Measurements from ENCODE around the gene LGR6. TPM values are rescaled to one million over a fixed set of nuclear protein-coding genes. Genes with fewer than 3 reads are reported as not detected.

Gene LGR6
- polyA plus RNA-seq, 1 experiment = not detected

DNA sequence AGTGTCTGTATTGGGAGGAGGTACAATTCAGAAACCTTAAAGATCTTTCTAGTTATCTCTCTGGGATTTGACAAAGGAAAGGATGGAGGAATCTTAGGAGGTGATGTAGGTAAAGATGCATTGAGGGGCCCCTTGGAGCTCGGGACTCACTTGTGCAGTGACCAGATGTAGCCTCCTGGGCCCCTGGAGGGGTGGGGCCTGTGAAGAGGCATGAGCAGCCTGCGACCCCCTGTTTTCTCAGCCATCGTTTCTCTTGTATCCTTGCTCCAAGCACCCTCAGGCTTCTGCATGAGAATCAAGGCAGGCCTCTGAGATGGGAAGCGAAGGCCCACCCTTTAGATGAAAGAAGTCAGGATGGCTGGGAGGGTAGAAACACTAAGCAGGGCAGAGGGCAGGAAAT lies 39.6 kb downstream of the LGR6 start:
- Histone ChIP-seq H3K27me3 (ENCODE audit: control insufficient read depth, insufficient read depth, low read length) (peaks cover 11% of the 10 kb centered on the region), H3K36me3 (ENCODE audit: control insufficient read depth, insufficient read depth, low read length) (no peaks in the 10 kb centered on the region), H3K4me3 (ENCODE audit: low read depth, low read length) (no peak overlapping the region)
- TF ChIP-seq, protein P1, sequence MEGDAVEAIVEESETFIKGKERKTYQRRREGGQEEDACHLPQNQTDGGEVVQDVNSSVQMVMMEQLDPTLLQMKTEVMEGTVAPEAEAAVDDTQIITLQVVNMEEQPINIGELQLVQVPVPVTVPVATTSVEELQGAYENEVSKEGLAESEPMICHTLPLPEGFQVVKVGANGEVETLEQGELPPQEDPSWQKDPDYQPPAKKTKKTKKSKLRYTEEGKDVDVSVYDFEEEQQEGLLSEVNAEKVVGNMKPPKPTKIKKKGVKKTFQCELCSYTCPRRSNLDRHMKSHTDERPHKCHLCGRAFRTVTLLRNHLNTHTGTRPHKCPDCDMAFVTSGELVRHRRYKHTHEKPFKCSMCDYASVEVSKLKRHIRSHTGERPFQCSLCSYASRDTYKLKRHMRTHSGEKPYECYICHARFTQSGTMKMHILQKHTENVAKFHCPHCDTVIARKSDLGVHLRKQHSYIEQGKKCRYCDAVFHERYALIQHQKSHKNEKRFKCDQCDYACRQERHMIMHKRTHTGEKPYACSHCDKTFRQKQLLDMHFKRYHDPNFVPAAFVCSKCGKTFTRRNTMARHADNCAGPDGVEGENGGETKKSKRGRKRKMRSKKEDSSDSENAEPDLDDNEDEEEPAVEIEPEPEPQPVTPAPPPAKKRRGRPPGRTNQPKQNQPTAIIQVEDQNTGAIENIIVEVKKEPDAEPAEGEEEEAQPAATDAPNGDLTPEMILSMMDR (IDR thresholded peaks at IDR 0.05; ENCODE audit: insufficient read depth, low read depth, low read length) = no peak
- ChIA-PET CTCF (no interaction called here), POLR2A (no interaction called here)
- no peak for DNase-seq (ENCODE audit: low read depth)

DNA sequence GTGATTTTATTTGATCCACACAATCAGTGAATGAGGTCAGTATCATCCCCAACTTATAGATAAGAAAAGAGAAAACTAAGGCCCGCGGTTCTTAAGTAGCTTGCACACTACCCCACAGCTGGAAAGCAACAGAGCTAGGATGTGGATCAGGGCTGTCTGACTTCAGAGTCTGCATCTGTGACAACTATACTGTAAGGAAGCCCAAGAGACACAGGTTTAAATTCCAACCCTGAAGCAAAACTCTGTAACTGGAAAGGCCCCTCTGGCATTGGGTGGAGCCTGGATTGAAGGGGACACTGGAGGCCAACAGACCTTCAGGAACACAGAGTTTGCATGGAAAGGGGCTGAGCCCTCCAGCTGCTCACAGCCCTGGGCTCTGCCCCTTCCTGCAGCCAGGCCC lies 40.2 kb downstream of the LGR6 start:
- CTCF ChIA-PET = no interaction called here
- POLR2A ChIA-PET = no interaction called here
- TF ChIP-seq, protein P1 (IDR thresholded peaks at IDR 0.05; ENCODE audit: insufficient read depth, low read depth, low read length) = no peak
- H3K27me3 ChIP-seq (ENCODE audit: control insufficient read depth, insufficient read depth, low read length) = peaks cover 6% of the 10 kb centered on the region
- no peak for DNase-seq (ENCODE audit: low read depth)
- no peak overlapping the region for H3K4me3 ChIP-seq (ENCODE audit: low read depth, low read length)
- no peaks in the 10 kb centered on the region for H3K36me3 ChIP-seq (ENCODE audit: control insufficient read depth, insufficient read depth, low read length)

DNA sequence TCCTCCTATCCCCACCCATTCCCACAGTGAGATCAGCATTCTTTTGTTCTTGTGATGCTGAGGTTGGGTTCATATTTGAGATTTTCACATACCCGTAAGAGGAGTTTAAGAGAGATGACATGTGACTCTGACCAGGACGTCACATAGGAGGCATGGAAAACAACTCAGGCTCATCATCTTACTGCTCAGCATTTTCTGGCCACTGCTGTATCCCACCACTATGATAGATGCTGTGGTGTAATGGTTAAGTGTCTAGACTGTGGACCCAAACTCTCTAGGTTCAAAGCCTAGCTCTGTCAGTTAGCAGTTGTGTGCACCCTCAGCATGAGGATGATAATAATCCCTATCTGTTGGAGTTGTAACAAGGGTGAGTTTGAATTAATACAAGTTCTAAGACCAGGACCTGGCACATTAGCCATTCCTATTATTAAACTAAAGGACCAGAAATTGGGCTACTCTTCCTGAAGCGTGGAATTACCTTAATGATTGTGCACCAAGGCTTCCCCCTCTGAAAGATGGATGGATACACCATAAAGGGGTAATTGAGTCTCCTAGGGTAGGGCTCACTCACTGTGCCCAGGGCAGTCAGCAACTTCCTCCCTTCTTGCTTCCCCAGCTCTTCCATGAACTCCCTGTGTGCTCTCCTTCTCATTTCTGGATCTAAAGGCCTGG lies 40.9 kb downstream of the LGR6 start:
- no peak overlapping the region for H3K4me3 ChIP-seq (ENCODE audit: low read depth, low read length)
- TF ChIP-seq, protein P1 (IDR thresholded peaks at IDR 0.05; ENCODE audit: insufficient read depth, low read depth, low read length) = no peak
- ChIA-PET CTCF (interaction anchor here (1.6 to 1.7 kb wide), 2 partner anchors 8 to 42 kb away, joined by 6 to 7 read pairs; no protein-coding TSS in a partner anchor), POLR2A (no interaction called here)
- peak; percentile 29 for DNase-seq (ENCODE audit: low read depth)
- H3K36me3 ChIP-seq (ENCODE audit: control insufficient read depth, insufficient read depth, low read length) = no peaks in the 10 kb centered on the region
- H3K27me3 ChIP-seq (ENCODE audit: control insufficient read depth, insufficient read depth, low read length) = peaks cover 5% of the 10 kb centered on the region

DNA sequence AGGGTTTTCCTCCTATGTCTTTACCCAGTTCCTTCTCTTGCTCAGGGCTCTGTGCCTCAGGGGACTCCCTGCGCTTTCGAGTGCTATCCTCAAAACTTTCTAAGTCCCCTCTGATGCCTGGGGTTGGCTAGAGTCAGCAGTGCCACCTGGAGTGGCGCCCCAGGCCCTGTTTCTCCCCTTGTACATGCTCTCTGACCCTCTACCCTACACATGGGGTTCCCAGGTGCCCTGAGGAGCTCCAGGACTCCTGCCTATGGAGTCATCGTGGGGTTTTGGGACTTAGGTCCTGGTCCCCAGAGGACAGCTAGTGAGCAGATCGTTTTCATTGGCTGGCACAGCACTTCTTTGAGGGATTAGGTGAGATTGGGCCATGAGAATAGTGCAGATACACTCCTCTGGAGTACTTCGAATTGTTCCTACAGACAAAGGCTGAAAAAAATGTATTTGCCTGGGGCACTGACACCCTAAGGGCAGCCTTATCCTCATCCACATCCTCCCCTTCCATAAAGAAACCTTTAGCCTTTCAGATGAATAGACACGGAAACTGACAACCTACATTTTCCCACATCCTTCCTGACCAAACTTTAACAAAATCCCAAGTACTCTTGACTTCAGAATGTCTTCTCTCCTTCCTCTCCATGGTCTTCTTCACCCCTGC lies 41.5 kb downstream of the LGR6 start:
- TF ChIP-seq, protein P1 (IDR thresholded peaks at IDR 0.05; ENCODE audit: insufficient read depth, low read depth, low read length) = no peak
- POLR2A ChIA-PET = no interaction called here
- Histone ChIP-seq H3K4me3 (ENCODE audit: low read depth, low read length) (no peak overlapping the region), H3K36me3 (ENCODE audit: control insufficient read depth, insufficient read depth, low read length) (no peaks in the 10 kb centered on the region), H3K27me3 (ENCODE audit: control insufficient read depth, insufficient read depth, low read length) (peaks cover 4% of the 10 kb centered on the region)
- no peak for DNase-seq (ENCODE audit: low read depth)
- CTCF ChIA-PET = interaction anchor here (0.6 to 1.7 kb wide), 20 partner anchors 9 to 99 kb away, joined by 3 to 14 read pairs (median 4); no protein-coding TSS in a partner anchor

Data from BJ (cell line).